HG03460 (cell line): ENCODE measurements around the gene WNT16.
A peak's percentile ranks its signal among the peaks of the same experiment; 100 is the strongest.
"Not testable (repeated sequence)": the region's sequence is repeated elsewhere in the genome, so short reads cannot be mapped to it uniquely, and the experiment has no call there.

ENCODE experiments used
- ATAC-seq: cut with Tn5 transposase; IDR thresholded peaks from one replicate; pipeline ENCODE4 v1.9.1; 2021; ENCODE audit not compliant: unreplicated experiment

The WNT16 gene

DNA sequence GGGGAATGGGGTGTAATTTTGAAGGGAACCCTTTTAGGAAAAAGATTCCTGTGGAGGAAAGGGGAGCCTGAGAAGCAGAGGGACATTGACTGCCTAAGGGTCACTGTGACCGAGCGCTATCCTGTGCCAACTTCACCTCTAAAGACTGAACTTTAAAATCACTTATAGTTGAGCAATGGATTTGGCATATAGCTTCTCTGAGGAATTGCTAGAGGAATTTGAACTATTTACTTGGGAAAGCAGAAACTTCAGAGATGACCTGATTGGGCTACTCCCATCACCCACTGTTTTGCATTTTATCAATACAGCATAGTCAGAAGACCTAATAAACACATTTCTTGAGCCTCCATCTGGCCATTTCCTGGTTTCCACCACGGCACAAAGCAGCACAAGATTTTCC is 23.7 kb upstream of the WNT16 start:
- ATAC-seq = no peak

- no peak for ATAC-seq
These were observed 22.2 kb upstream of the WNT16 start for GRCh38 chr7:121306565-121306964.

- ATAC-seq = no peak
These were observed 21.7 kb upstream of the WNT16 start for GRCh38 chr7:121307021-121307574.

- ATAC-seq = no peak
These were observed 15.5 kb upstream of the WNT16 start for GRCh38 chr7:121313220-121313792.

- peak; percentile 87 for ATAC-seq
These were observed 14.8 kb upstream of the WNT16 start for GRCh38 chr7:121313793-121314676.

DNA sequence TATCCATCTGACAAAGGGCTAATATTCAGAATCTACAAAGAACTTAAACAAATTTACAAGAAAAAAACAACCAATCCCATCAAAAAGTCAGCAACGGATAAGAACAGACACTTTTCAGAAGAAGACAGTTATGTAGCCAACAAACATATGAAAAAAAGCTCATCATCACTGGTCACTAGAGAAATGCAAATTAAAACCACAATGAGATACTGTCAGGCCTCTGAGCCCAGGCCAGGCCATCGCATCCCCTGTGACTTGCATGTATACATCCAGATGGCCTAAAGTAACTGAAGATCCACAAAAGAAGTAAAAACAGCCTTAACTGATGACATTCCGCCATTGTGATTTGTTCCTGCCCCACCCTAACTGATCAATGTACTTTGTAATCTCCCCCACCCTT is 13.6 kb upstream of the WNT16 start:
- ATAC-seq = not testable (repeated sequence)

GRCh38 chr7:121322460-121322859 is 6.3 kb upstream of the WNT16 start:
- ATAC-seq = no peak

DNA sequence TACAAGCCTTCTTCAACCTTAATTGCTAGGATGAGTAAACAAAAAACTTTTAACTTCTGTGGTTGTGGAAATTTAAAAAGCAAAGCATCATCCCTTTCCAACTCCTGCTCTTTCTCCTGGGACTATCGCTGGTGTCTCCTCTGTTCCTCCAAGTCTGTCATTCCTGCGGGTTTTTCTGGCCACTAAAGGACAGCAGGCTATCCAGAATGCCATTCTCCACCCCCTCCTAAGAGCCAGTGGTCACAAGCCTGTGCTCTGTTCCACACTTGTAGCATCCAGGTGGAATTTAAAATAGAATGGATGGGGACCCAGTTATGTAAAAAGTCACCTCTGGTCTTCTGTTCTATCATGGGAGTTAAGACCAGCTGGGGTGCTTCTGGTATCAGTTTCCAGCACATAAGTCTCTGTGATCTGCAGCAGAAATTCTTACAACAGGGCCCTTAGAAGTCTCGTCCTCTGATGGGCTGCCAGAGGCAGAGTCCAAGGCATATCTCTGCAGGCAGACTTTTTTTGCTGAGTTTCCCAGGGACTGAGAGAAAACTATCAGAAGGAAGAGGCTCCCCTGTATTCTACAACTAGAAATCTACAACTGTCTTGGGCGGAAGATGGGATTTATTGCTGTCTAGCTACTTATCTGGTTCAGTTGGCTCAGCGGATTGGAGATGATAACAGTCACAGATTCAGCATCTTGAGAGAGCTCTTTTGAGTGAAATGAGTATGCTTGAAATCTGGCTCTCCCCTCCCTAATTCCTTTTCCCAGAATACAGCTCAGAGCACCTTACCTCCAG is 5.1 kb upstream of the WNT16 start:
- ATAC-seq = no peak

GRCh38 chr7:121327671-121328070 is 1.1 kb upstream of the WNT16 start:
- no peak for ATAC-seq

DNA sequence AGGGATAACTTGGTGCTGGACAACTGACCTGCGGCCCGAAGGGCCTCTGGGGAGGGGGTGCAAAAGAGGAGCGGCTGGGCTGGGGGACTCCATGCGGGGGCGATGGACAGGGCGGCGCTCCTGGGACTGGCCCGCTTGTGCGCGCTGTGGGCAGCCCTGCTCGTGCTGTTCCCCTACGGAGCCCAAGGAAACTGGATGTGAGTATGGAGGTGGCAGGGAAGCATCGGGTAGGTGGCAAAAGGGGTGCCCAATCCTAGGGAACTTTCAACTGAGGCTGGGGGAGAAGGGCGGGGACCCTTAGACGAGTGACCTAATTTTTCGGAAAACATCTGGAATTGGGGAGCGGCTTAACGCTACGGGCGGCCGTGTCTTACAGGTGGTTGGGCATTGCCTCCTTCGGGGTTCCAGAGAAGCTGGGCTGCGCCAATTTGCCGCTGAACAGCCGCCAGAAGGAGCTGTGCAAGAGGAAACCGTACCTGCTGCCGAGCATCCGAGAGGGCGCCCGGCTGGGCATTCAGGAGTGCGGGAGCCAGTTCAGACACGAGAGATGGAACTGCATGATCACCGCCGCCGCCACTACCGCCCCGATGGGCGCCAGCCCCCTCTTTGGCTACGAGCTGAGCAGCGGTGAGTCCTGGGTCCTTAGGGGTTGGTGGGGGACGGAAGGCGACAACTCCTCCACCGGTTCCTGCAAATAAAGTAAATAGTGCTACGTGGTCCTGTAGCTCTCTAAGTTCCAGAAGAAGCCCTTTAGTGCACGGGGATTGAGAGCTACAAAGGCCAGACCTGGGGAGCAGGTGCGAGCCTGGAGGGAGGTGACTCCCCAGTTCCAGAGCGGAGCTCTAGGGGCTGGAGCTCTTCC is 622 bp downstream of the WNT16 start:
- peak; percentile 64 for ATAC-seq

DNA sequence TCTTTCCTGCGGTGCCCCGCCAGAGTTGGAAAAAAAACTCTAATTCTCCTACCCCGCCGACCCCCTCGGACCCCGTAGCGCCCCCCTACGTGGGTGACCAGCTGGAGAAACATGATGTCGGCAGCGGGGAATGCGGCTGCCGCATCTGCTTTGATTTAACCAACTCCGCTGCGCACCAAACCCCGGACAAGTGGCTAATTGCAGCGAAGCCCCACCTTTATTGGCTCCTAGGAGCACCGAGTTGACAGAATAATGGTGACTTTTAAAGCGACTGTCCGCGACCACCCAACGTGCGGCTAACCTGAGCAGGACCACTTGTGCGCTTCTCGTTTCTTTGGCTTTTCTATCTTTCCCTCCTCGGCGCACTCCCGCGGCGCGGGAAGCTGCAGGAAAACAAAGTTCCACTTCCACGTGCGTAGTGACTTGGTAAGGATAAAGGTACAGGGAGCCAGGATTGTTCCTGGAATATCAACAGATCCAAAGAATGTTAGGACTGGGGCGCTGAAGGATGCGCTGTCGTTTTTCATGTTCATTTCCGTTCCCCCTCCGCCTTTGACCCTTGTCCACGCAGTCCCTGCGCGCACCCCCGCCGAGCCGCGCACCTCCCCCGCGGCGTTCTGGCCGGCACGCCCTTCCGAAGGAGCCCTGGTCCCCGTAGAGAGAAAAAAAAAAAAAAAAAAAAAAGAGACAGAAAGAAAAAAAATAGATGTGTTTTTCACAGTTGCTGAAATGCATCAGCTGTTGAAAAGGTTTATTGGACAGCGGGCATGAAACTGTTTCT is 1.4 kb downstream of the WNT16 start:
- peak; percentile 26 for ATAC-seq

DNA sequence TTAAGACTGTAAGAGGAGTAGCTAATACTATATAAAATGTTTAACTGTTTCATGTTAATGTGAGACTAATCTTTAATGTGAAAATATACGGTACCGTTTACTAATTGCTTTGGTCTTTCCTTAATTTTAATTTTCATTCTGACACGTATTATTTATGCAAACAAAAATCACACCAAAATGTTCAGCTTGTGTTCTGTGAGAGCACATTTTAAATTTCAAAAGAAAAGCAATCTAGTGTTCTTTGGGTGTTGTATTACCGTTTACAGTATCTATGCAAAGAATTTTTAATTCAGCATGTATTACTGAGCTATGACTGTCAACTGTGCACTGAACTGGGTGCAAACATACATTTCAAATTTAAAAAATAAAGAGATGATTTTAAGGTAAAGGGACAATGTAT is 2.2 kb downstream of the WNT16 start:
- ATAC-seq = no peak

- no peak for ATAC-seq
These were observed 2.8 kb downstream of the WNT16 start for GRCh38 chr7:121331574-121331973.

GRCh38 chr7:121334376-121334775 is 5.6 kb downstream of the WNT16 start:
- no peak for ATAC-seq

- ATAC-seq = no peak
These were observed 6.3 kb downstream of the WNT16 start for GRCh38 chr7:121334875-121335648.

- ATAC-seq = no peak
These were observed 7.8 kb downstream of the WNT16 start for GRCh38 chr7:121336579-121336978.

DNA sequence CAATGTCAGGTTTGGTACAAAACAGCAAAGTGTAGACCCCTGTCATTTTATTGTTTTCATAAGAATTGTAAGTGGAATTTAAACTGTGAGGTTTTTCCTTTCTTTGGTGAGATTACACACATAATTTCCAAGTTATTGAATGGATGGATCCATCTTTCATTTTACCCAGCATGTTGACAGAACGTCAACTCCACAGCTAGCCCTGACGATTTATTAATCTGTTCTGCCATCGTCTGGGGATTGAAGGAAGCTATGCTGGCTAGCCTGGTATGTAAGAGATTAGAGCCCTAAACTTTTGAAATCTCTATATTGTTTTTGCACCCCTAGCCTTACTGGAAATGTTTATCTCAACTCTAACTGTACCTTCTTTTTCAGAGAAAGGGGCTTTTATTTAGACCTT is 8.6 kb downstream of the WNT16 start:
- ATAC-seq = no peak

DNA sequence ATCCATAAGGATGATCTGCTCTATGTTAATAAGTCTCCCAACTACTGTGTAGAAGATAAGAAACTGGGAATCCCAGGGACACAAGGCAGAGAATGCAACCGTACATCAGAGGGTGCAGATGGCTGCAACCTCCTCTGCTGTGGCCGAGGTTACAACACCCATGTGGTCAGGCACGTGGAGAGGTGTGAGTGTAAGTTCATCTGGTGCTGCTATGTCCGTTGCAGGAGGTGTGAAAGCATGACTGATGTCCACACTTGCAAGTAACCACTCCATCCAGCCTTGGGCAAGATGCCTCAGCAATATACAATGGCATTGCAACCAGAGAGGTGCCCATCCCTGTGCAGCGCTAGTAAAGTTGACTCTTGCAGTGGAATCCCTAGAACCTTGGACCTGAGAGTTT is 10.3 kb downstream of the WNT16 start:
- no peak for ATAC-seq

DNA sequence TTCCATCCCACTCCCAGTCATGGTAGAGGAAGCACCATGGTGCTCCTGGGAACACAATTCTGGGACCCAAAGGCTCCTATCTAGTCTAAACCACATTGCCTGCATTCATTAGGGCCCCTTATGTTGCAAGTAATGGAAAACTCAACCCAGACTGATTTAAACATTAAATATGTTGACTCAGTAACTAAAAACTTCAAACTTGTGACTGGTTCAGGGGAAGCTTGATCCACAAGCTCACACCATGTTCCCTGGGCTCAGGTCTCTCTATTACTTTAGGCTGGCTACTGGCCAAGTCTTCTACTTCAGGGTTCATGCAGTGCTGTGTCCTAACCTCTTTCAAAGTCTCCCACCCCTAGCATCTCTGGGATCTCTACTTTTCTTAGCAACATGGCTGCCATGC is 13.1 kb downstream of the WNT16 start:
- no peak for ATAC-seq
